Retinal pigment epithelial cell (primary cell): ENCODE data around the gene TIAM2.
A peak's percentile ranks its signal among the peaks of the same experiment; 100 is the strongest.

Experiments
- DNase-seq: peaks from one replicate; pipeline ENCODE4 v3.0.0-alpha.2; 2010; ENCODE audit warnings: low read depth
- H3K4me3 ChIP-seq: 2 replicates; pipeline ENCODE4 v1.5.1; 2011; ENCODE audit warnings: mild to moderate bottlenecking, low read length, control low read depth, moderate library complexity
- CTCF ChIP-seq: conservative IDR thresholded peaks from 2 replicates; pipeline ENCODE4 v1.5.1; 2011; ENCODE audit warnings: low read depth, low read length, control low read depth, inconsistent platforms

The TIAM2 gene

GRCh38 chr6:155187994-155188706, 193.0 kb downstream of the TIAM2 start:
- DNase-seq: peak; percentile 83
- no peak for TF ChIP-seq CTCF
- H3K4me3 ChIP-seq: no peak overlapping the region

GRCh38 chr6:155188707-155189496, 193.8 kb downstream of the TIAM2 start:
- TF ChIP-seq CTCF: no peak
- DNase-seq: peak; percentile 88
- no peak overlapping the region for H3K4me3 ChIP-seq

- no peak for TF ChIP-seq CTCF
- no peak overlapping the region for H3K4me3 ChIP-seq
- no peak for DNase-seq
Measured at GRCh38 chr6:155190677-155191076, 195.6 kb downstream of the TIAM2 start.

- H3K4me3 ChIP-seq: no peak overlapping the region
- DNase-seq: no peak
- TF ChIP-seq CTCF: no peak
Measured at GRCh38 chr6:155193526-155193925, 198.4 kb downstream of the TIAM2 start.

GRCh38 chr6:155194399-155194798, 199.3 kb downstream of the TIAM2 start:
- TF ChIP-seq CTCF: no peak
- DNase-seq: no peak
- H3K4me3 ChIP-seq: no peak overlapping the region

- H3K4me3 ChIP-seq: no peak overlapping the region
- no peak for TF ChIP-seq CTCF
- no peak for DNase-seq
Measured at GRCh38 chr6:155195903-155196302, 200.8 kb downstream of the TIAM2 start.

GRCh38 chr6:155196911-155197310, 201.8 kb downstream of the TIAM2 start:
- TF ChIP-seq CTCF: no peak

More at GRCh38 chr6:155196911-155197310, 201.8 kb downstream of the TIAM2 start:
- H3K4me3 ChIP-seq: no peak overlapping the region
- no peak for DNase-seq
